ENCODE data around the gene JMJD4.

The JMJD4 gene

GRCh38 chr1:227728059-227728891 is 6.8 kb downstream of the JMJD4 start:
- Histone ChIP-seq H3K79me2 (ENCODE audit: low read length) (peaks cover 40% of the 10 kb centered on the region), H3K36me3 (replicated peaks; ENCODE audit: low read depth, low read length) (peaks cover 31% of the 10 kb centered on the region), H3K9me3 (ENCODE audit: insufficient read depth, low read length) (peaks cover 10% of the 10 kb centered on the region; the same call in 1 of the 2 replicates), H3K27ac (ENCODE audit: low read length) (peak overlapping the region; percentile 90), H4K20me1 (ENCODE audit: insufficient read depth, low read length) (peaks cover 14% of the 10 kb centered on the region), H3K4me1 (ENCODE audit: low read length) (peaks cover 47% of the 10 kb centered on the region), H2AFZ (ENCODE audit: low read depth, low read length) (0 out of 2 replicates have a peak overlapping the region, but pooled peaks have one; percentile 30), H3K4me2 (ENCODE audit: low read length) (peak overlapping the region; percentile 98), H3K9ac (ENCODE audit: low read length) (peak overlapping the region; percentile 97), H3K27me3 (ENCODE audit: low read depth, low read length) (no peaks in the 10 kb centered on the region), H3K4me3 (ENCODE audit: low read length) (peak overlapping the region; percentile 95)
- TF ChIP-seq CTCF (IDR thresholded peaks at IDR 0.05; ENCODE audit: low read depth, low read length) (no peak), EZH2phosphoT487 (IDR thresholded peaks at IDR 0.05; ENCODE audit: low read depth) (no peak)

- TF ChIP-seq EZH2phosphoT487 (IDR thresholded peaks at IDR 0.05; ENCODE audit: low read depth) (no peak), CTCF (IDR thresholded peaks at IDR 0.05; ENCODE audit: low read depth, low read length) (no peak)
- Histone ChIP-seq H4K20me1 (ENCODE audit: insufficient read depth, low read length) (peaks cover 14% of the 10 kb centered on the region), H3K4me3 (ENCODE audit: low read length) (peak overlapping the region; percentile 75), H3K36me3 (replicated peaks; ENCODE audit: low read depth, low read length) (peaks cover 19% of the 10 kb centered on the region), H3K9ac (ENCODE audit: low read length) (peak overlapping the region; percentile 26; the same call in 1 of the 2 replicates), H3K27me3 (ENCODE audit: low read depth, low read length) (no peaks in the 10 kb centered on the region), H3K79me2 (ENCODE audit: low read length) (peaks cover 28% of the 10 kb centered on the region), H3K9me3 (ENCODE audit: insufficient read depth, low read length) (peaks cover 10% of the 10 kb centered on the region; the same call in 1 of the 2 replicates), H3K4me1 (ENCODE audit: low read length) (peaks cover 47% of the 10 kb centered on the region), H2AFZ (ENCODE audit: low read depth, low read length) (no peak overlapping the region), H3K4me2 (ENCODE audit: low read length) (peak overlapping the region; percentile 63), H3K27ac (ENCODE audit: low read length) (peak overlapping the region; percentile 89)
These were observed 8.0 kb downstream of the JMJD4 start for GRCh38 chr1:227726924-227727599.

GRCh38 chr1:227726318-227726717 is 8.8 kb downstream of the JMJD4 start:
- H3K4me2 ChIP-seq (ENCODE audit: low read length): peak overlapping the region; percentile 63; the same call in 1 of the 2 replicates
- no peaks in the 10 kb centered on the region for H3K27me3 ChIP-seq (ENCODE audit: low read depth, low read length)
- TF ChIP-seq EZH2phosphoT487 (IDR thresholded peaks at IDR 0.05; ENCODE audit: low read depth): no peak
- TF ChIP-seq CTCF (IDR thresholded peaks at IDR 0.05; ENCODE audit: low read depth, low read length): no peak
- H3K79me2 ChIP-seq (ENCODE audit: low read length): peaks cover 21% of the 10 kb centered on the region; the same call in 1 of the 2 replicates
- peaks cover 12% of the 10 kb centered on the region; the same call in 1 of the 2 replicates for H3K9me3 ChIP-seq (ENCODE audit: insufficient read depth, low read length)
- no peak overlapping the region for H3K4me3 ChIP-seq (ENCODE audit: low read length)
- peaks cover 12% of the 10 kb centered on the region for H3K36me3 ChIP-seq (replicated peaks; ENCODE audit: low read depth, low read length)
- H2AFZ ChIP-seq (ENCODE audit: low read depth, low read length): no peak overlapping the region
- no peak overlapping the region; the same call in 1 of the 2 replicates for H3K9ac ChIP-seq (ENCODE audit: low read length)
- peaks cover 14% of the 10 kb centered on the region for H4K20me1 ChIP-seq (ENCODE audit: insufficient read depth, low read length)
- H3K27ac ChIP-seq (ENCODE audit: low read length): peak overlapping the region; percentile 89
- H3K4me1 ChIP-seq (ENCODE audit: low read length): peaks cover 47% of the 10 kb centered on the region

- peaks cover 3% of the 10 kb centered on the region for H3K36me3 ChIP-seq (replicated peaks; ENCODE audit: low read depth, low read length)
- H3K27me3 ChIP-seq (ENCODE audit: low read depth, low read length): no peaks in the 10 kb centered on the region
- H3K9ac ChIP-seq (ENCODE audit: low read length): no peak overlapping the region
- H2AFZ ChIP-seq (ENCODE audit: low read depth, low read length): no peak overlapping the region
- H3K79me2 ChIP-seq (ENCODE audit: low read length): peaks cover 12% of the 10 kb centered on the region; the same call in 1 of the 2 replicates
- TF ChIP-seq EZH2phosphoT487 (IDR thresholded peaks at IDR 0.05; ENCODE audit: low read depth) (no peak), CTCF (IDR thresholded peaks at IDR 0.05; ENCODE audit: low read depth, low read length) (no peak)
- peaks cover 3% of the 10 kb centered on the region; the same call in 1 of the 2 replicates for H4K20me1 ChIP-seq (ENCODE audit: insufficient read depth, low read length)
- peaks cover 35% of the 10 kb centered on the region for H3K4me1 ChIP-seq (ENCODE audit: low read length)
- no peak overlapping the region for H3K27ac ChIP-seq (ENCODE audit: low read length)
- H3K4me3 ChIP-seq (ENCODE audit: low read length): no peak overlapping the region
- H3K9me3 ChIP-seq (ENCODE audit: insufficient read depth, low read length): peaks cover 12% of the 10 kb centered on the region; the same call in 1 of the 2 replicates
- H3K4me2 ChIP-seq (ENCODE audit: low read length): no peak overlapping the region
These were observed 10.1 kb downstream of the JMJD4 start for GRCh38 chr1:227725046-227725445.

All from OCI-LY3 (cell line).